ENCODE data around the gene DUSP7. TPM values are rescaled to one million over a fixed set of nuclear protein-coding genes. Genes with fewer than 3 reads are reported as not detected.

The DUSP7 gene
- total RNA-seq, 2 experiments from 2014 or later: 17.1 to 20.3 TPM

DNA sequence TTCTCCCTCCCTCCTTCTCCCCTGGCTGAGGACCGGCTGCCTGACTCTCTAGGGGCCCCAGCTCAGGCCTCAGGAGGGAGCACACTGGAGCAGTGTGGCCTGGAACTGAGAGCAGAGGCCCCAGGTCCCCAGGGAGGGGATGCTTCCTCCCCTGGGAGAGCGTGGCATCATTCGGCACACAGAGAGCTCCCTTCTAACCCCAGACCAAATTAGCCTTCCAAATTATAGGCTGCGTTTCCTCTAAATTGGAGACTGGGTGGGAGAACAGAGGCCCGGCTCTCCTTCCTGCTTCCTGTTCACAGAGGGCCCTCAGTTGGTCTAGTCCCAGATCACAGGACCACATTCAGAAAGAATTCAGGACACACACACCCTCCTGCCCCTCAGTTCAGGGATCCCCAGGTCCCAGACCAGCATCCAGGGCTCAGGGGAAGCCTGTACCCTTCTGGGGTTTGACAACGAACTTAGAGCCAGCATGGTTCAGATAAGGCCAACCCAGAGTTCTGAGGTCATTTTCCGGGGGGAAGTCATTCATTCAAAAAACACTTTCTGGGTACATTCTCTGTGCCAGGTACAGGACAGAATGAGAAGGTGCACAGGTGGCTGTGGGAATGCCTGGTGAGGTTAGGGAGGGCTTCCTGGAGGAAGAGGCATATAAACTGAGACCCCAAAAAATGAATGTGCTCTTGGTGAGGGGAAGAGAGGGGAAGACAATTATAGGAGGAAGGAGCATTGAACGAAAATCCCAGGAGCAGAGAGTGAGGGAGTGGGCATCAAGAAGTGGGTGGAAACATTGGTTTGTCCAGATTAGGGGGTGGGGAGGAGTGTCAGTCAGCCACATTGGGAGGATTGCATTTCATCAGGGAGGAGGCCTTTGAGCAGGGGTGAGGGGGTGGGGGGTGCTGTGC lies 32.3 kb downstream of the DUSP7 start:
- ChIA-PET CTCF (interaction anchor here (0.5 kb wide), 1 partner anchor 14 kb away, joined by 3 read pairs; no protein-coding TSS in a partner anchor), POLR2A (interaction anchor here (0.6 kb wide), 1 partner anchor 29 kb away, joined by 3 read pairs; no protein-coding TSS in a partner anchor)
- intact Hi-C loops (cut with DNase I, micrococcal nuclease): no loop called here
- ATAC-seq (no peak), DNase-seq (no peak)
- no peaks in the 10 kb centered on the region for H3K36me3 Mint-ChIP-seq (ENCODE audit: low read depth)
- no peaks in the 10 kb centered on the region for H3K9me3 Mint-ChIP-seq (ENCODE audit: low read depth)
- no peak overlapping the region for H3K27ac Mint-ChIP-seq
- H3K4me1 Mint-ChIP-seq: no peaks in the 10 kb centered on the region
- H3K4me3 Mint-ChIP-seq: no peak overlapping the region
- no peaks in the 10 kb centered on the region for H3K27me3 Mint-ChIP-seq

DNA sequence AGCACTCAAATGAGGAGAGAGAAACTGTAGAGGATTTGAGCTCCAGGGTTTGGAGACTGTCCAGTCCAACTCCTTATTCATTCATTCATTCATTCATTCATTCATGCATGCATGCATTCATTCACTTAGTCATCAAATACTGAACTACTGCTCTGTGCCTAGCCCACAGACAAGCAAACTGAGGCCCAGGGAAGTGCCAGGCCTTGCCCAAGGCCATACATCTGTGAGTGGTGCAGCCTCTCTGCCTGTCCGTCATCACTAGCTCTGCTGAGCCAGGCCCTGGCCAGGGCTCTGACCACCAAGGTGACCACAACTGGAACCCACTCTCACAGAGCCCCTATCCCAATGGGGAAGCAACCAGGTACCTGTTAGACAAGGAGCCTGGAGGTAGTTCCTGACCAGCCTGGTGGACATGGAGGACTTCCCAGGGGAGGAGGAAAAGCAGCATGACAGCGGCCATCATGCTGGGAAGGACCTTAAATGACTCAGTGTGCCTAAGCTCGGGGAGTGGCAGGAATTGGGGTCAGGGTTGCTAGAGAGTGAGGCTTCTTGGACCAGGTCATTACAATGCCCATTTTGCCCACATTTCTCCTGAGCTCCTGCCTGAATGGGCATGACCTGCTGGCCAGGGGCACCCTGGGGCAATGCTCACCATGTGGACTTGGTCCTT lies 33.1 kb downstream of the DUSP7 start:
- Mint-ChIP-seq H3K4me1 (no peaks in the 10 kb centered on the region), H3K36me3 (ENCODE audit: low read depth) (no peaks in the 10 kb centered on the region), H3K9me3 (ENCODE audit: low read depth) (no peaks in the 10 kb centered on the region), H3K27ac (no peak overlapping the region), H3K27me3 (no peaks in the 10 kb centered on the region), H3K4me3 (no peak overlapping the region)
- CTCF ChIA-PET: interaction anchor here (0.6 kb wide), 1 partner anchor 1757 kb away, joined by 3 read pairs; no protein-coding TSS in a partner anchor
- ATAC-seq (no peak), DNase-seq (no peak)
- intact Hi-C loops (cut with DNase I, micrococcal nuclease): no loop called here
- POLR2A ChIA-PET: no interaction called here

DNA sequence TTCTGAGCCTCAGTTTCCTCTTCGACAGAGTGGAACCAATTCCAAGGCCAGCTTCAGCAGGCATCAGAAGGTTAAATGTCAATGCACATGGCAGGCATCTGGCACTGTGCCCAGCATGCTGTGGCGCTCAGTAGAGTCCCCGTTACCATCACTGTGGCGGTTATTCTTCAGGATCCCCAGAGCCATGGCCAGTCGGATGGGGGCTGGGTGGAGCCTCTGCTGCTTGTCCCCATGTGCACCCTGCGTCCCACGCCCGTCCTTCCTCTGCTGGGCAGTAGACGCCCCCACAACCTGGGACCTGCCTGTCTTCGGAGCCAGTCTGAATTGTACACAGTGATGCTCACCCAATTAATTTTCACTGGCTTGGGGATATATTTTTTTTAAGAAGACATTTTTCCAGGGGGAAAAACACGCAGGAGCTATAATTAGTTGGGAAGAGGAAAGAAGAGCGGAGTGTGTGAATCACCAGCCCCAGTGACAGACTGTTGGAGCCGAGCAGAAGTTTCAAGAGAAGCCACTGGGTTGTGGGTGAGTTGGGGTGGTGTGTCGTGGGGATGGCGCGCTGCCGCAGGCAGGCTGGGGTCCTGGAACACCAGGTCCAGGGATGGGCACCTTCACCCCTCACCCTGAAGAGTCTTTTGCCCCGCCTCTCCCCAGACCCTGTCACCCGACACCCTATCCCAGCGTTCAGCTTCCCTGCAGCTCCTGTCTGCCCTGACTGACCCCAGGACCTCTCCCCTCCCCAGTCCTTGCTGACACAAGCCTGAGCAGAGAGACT lies 33.9 kb downstream of the DUSP7 start:
- no peaks in the 10 kb centered on the region for H3K9me3 Mint-ChIP-seq (ENCODE audit: low read depth)
- no peak overlapping the region for H3K27ac Mint-ChIP-seq
- DNase-seq: no peak
- CTCF ChIA-PET: interaction anchor here (0.6 kb wide), 1 partner anchor 1758 kb away, joined by 3 read pairs; no protein-coding TSS in a partner anchor
- no peak for ATAC-seq
- POLR2A ChIA-PET: no interaction called here
- intact Hi-C loops (cut with DNase I, micrococcal nuclease): no loop called here
- no peaks in the 10 kb centered on the region for H3K4me1 Mint-ChIP-seq
- no peak overlapping the region for H3K4me3 Mint-ChIP-seq
- H3K27me3 Mint-ChIP-seq: no peaks in the 10 kb centered on the region
- H3K36me3 Mint-ChIP-seq (ENCODE audit: low read depth): no peaks in the 10 kb centered on the region

DNA sequence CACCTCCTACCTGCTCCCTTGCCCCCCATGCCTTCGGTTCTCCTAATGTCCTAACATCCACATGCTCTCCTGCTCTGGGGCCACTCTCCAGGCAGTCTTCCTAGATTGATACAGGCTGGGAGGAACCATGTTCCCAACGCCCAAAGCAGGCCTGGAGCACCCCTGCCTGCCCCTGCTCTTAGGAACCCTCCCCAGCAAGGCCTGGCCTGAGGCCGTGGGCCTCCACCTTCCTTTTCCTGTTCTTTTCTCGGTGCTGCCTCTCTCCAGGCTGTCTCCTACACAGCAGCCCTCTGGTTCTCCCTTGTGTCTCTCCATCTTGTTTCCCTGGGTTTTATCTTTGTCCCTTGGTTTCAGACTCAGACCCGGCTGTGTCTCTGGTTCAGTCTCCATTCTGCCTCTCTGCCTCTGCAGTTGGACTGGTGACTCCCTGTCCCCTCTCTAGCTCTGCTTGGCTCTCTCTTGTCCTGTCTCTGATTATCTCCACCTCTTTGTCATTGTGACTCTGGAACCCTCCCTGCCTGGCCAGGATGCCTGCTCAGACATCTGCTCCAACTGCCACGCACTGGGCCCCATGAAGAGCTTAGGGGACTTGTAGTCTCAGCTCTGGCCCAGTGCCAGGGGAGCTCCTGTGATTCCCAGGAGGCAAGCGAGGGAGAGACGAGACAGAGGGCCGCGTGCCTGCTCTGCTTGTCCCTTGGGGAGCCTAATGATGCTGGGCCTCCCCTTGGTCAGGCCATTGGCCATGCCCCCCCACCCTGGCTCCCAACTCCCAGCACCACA lies 34.7 kb downstream of the DUSP7 start:
- H3K9me3 Mint-ChIP-seq (ENCODE audit: low read depth): no peaks in the 10 kb centered on the region
- ChIA-PET POLR2A (interaction anchor here (0.6 kb wide), 1 partner anchor 1934 kb away, joined by 3 read pairs; no protein-coding TSS in a partner anchor), CTCF (interaction anchor here (0.6 kb wide), 1 partner anchor 51 kb away, joined by 4 read pairs; no protein-coding TSS in a partner anchor)
- H3K27ac Mint-ChIP-seq: no peak overlapping the region
- no peak for ATAC-seq
- no peaks in the 10 kb centered on the region for H3K4me1 Mint-ChIP-seq
- no peak for DNase-seq
- H3K36me3 Mint-ChIP-seq (ENCODE audit: low read depth): no peaks in the 10 kb centered on the region
- H3K27me3 Mint-ChIP-seq: no peaks in the 10 kb centered on the region
- no peak overlapping the region for H3K4me3 Mint-ChIP-seq
- intact Hi-C loops (cut with DNase I, micrococcal nuclease): no loop called here

DNA sequence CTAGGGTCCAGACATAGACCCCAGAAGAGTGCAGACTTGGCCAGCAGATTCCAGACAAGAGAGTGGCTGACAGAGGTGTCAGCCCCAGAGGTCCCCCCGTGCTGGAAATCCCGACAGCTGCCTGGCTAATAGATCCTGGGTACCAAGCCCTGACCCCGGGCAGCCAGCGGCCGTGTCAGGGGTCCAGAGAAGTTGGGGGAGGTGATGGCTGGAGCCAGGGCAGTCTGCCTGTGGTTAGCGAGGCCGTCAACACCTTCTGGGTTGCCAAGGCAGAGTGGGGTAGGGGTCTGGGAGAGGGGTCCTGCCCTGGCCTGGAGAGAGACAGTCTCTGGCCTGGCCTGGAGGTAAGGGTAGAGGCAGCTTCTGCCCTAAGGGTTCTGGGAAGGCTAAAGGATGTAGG lies 35.6 kb downstream of the DUSP7 start:
- POLR2A ChIA-PET: no interaction called here
- CTCF ChIA-PET: interaction anchor here (0.6 kb wide), 1 partner anchor 50 kb away, joined by 4 read pairs; no protein-coding TSS in a partner anchor

DNA sequence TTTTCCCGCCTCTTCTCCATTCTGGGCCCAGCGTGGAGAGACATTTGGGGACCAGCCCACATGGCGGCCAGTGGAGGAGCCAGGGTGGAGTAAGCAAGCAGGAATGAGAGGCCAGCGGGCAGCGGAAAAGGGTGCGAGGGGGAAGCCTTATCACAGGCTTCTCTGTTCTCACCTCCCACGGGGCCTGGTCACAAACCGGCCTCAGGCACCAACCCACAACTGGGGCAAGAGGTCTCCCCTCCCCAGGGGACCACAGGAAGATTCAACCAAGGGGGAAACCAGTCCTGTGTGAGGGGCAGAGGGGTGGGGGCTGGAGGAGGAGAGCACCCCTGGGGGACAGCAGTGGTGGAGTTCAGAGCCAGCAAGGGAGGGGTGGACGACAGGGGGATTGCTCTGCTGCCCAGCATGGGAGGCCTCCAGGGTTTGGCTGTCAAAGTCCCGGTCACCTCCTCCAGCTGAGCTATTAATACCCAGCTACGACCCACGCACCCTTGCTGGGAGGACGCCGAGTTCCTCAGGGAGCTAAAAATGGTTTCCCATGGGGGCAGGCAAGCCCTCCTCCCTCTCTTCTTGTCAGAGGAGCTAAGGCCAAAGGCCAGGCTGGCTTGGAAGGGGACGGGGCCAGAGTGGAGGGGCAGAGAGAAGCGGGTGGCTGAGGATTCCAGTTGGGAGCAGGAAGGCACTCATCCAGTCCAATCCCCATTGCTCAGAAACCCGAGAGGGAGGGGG lies 36.9 kb downstream of the DUSP7 start:
- ChIA-PET POLR2A (no interaction called here), CTCF (no interaction called here)
- no peak overlapping the region for H3K27ac Mint-ChIP-seq
- H3K4me3 Mint-ChIP-seq: no peak overlapping the region
- H3K36me3 Mint-ChIP-seq (ENCODE audit: low read depth): no peaks in the 10 kb centered on the region
- no peaks in the 10 kb centered on the region for H3K27me3 Mint-ChIP-seq
- H3K4me1 Mint-ChIP-seq: no peaks in the 10 kb centered on the region
- DNase-seq: no peak
- ATAC-seq: no peak
- H3K9me3 Mint-ChIP-seq (ENCODE audit: low read depth): no peaks in the 10 kb centered on the region
- intact Hi-C loops (cut with DNase I, micrococcal nuclease): no loop called here

More for the DNA sequence above, 35.6 kb downstream of the DUSP7 start:
- Mint-ChIP-seq H3K36me3 (ENCODE audit: low read depth) (no peaks in the 10 kb centered on the region), H3K4me1 (no peaks in the 10 kb centered on the region), H3K4me3 (no peak overlapping the region), H3K27ac (no peak overlapping the region), H3K27me3 (no peaks in the 10 kb centered on the region), H3K9me3 (ENCODE audit: low read depth) (no peaks in the 10 kb centered on the region)
- DNase-seq (no peak), ATAC-seq (no peak)
- intact Hi-C loops (cut with DNase I, micrococcal nuclease): no loop called here

DNA sequence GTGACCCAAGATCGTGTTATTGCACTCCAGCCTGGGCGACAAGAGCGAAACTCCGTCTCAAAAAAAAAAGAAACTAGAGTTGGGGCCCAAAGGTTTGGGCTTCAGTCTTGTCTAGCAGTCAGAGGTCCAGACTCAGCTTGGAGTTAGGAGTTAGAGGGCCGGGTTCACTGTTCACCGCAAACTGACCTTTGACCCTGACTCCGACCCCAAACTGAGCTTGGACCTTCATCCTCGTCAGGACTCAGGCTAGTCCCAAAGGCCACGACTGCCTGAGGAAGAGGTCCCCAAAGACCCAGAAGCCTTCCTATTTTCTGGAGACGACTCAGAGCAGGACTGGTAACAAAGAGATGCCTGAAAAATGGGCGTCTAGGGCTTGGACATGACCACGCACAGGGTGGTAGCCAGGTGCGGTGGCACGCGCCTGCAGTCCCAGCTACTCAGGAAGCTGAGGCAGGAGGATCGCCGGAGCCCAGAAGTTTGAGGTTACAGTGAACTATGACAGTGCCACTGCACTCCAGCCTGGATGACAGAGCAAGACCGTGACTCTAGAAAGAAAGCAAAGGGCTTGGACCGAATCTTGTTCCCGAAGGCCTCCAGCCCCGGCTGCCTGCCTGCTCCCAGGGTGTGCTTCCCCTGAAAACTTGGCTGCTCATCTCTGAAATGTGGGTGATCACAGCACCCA lies 37.9 kb downstream of the DUSP7 start:
- H3K27me3 Mint-ChIP-seq: no peaks in the 10 kb centered on the region
- no peaks in the 10 kb centered on the region for H3K4me1 Mint-ChIP-seq
- ChIA-PET POLR2A (no interaction called here), CTCF (interaction anchor here (1.9 kb wide), 1 partner anchor 105 kb away, joined by 5 read pairs; no protein-coding TSS in a partner anchor)
- ATAC-seq (no peak), DNase-seq (no peak)
- H3K9me3 Mint-ChIP-seq (ENCODE audit: low read depth): no peaks in the 10 kb centered on the region
- intact Hi-C loops (cut with DNase I, micrococcal nuclease): no loop called here
- no peak overlapping the region for H3K4me3 Mint-ChIP-seq
- no peak overlapping the region for H3K27ac Mint-ChIP-seq
- no peaks in the 10 kb centered on the region for H3K36me3 Mint-ChIP-seq (ENCODE audit: low read depth)

DNA sequence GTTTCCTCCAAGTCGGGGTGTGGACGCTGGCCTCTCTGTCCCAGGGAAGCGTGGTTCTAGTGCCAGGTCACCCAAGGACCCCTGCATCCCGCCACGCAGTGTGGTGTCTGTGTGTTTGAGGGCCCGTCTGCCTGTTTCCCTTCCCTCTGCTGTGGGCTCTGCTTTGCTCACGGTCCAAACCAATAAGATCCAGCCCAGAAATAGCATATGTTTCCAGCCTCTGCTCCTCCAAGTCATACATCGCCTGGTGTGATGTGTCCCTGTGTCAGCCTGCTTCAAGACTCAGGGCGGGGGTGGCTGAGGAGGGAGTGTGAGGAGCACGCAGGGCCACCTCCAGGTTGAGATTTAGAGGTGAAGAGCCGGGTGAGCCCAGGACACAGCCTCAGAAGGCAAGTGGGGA lies 38.8 kb downstream of the DUSP7 start:
- intact Hi-C loops (cut with DNase I, micrococcal nuclease): no loop called here
- Mint-ChIP-seq H3K27ac (no peak overlapping the region), H3K9me3 (ENCODE audit: low read depth) (no peaks in the 10 kb centered on the region), H3K4me3 (no peak overlapping the region), H3K4me1 (no peaks in the 10 kb centered on the region), H3K36me3 (ENCODE audit: low read depth) (no peaks in the 10 kb centered on the region), H3K27me3 (no peaks in the 10 kb centered on the region)
- DNase-seq: no peak
- CTCF ChIA-PET: interaction anchor here (1.2 to 1.9 kb wide), 2 partner anchors 16 to 105 kb away, joined by 5 read pairs; no protein-coding TSS in a partner anchor
- POLR2A ChIA-PET: no interaction called here
- no peak for ATAC-seq

DNA sequence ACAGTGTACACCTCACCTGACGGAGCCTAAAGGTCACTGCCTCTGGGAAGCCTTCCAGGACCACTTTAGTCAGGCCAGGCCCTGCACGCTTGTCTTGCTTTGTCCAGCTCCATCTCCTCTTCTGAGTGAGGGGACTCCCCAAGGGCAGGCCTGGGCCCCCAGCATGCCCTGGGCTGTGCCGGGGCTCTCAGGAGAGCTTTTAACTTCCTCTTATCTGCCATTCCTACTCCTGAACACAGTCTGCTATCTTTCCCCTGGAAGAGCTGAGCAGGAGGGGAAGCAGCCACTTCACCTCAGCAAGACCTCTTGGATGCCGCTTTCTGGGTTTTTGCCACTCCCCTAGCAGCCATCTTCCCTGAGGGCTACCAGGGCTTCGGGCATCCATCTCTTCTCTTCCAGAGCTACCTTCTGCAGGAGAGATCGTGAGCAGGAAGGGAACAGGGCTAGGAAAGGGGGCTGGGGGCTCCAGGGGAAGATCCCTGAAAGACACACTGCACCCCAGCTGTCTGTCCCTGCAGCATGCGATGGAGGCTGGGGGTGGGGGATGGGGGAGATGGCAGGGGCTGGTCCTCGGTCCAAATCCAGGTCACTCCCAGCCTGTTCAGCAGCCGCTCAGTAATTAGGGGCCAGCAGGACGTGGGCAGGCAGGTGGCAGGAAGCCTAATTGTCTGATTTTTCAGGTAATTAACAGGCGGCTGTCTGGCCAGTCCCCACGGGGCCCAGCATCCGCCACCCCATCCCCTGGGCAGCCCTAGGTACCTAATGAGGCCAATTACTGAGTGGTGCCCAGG lies 40.7 kb downstream of the DUSP7 start:
- Mint-ChIP-seq H3K27me3 (no peaks in the 10 kb centered on the region), H3K4me1 (no peaks in the 10 kb centered on the region), H3K9me3 (ENCODE audit: low read depth) (no peaks in the 10 kb centered on the region), H3K36me3 (ENCODE audit: low read depth) (no peaks in the 10 kb centered on the region), H3K27ac (no peak overlapping the region), H3K4me3 (no peak overlapping the region)
- ChIA-PET CTCF (interaction anchor here (0.9 kb wide), 1 partner anchor 10 kb away, joined by 3 read pairs; no protein-coding TSS in a partner anchor), POLR2A (no interaction called here)
- intact Hi-C loops (cut with DNase I, micrococcal nuclease): no loop called here
- ATAC-seq (no peak), DNase-seq (no peak)

All from activated CD4-positive, alpha-beta T cell treated with anti-CD3 and anti-CD28 coated beads for 36 hours (primary cell).